ENCODE results near the gene PDCD1.

- no peak for TF ChIP-seq CTCF (conservative IDR thresholded peaks at IDR 0.05)
- TF ChIP-seq EZH2 (IDR thresholded peaks at IDR 0.05; ENCODE audit: low read depth): no peak
Observed at GRCh38 chr2:241874277-241874925, 15.7 kb upstream of the PDCD1 start.
